GM19035 (cell line): Measurements from ENCODE around the gene GFOD2.

Experiments used
- ATAC-seq: cut with Tn5 transposase; IDR thresholded peaks from one replicate; pipeline ENCODE4 v1.9.1; 2021; ENCODE audit not compliant: unreplicated experiment

Gene GFOD2

GRCh38 chr16:67733734-67734470 lies 14.8 kb upstream of the GFOD2 start:
- ATAC-seq: no peak

GRCh38 chr16:67731753-67732095 lies 12.6 kb upstream of the GFOD2 start:
- ATAC-seq: no peak

- no peak for ATAC-seq
These were observed 12.1 kb upstream of the GFOD2 start for GRCh38 chr16:67731071-67731752.

GRCh38 chr16:67730326-67730725 lies 11.2 kb upstream of the GFOD2 start:
- ATAC-seq: no peak

- ATAC-seq: no peak
These were observed 10.6 kb upstream of the GFOD2 start for GRCh38 chr16:67729636-67730248.

GRCh38 chr16:67727521-67728485 lies 8.7 kb upstream of the GFOD2 start:
- ATAC-seq: no peak

- ATAC-seq: no peak
These were observed 7.3 kb upstream of the GFOD2 start for GRCh38 chr16:67726106-67727034.

- ATAC-seq: no peak
These were observed 4.8 kb upstream of the GFOD2 start for GRCh38 chr16:67723911-67724305.

GRCh38 chr16:67723151-67723910 lies 4.2 kb upstream of the GFOD2 start:
- ATAC-seq: no peak

- ATAC-seq: no peak
These were observed 1.1 kb upstream of the GFOD2 start for GRCh38 chr16:67720236-67720635.

- peak; percentile 26 for ATAC-seq
These were observed 645 bp upstream of the GFOD2 start for GRCh38 chr16:67719778-67720144.

GRCh38 chr16:67718668-67719047 lies 458 bp downstream of the GFOD2 start:
- peak; percentile 17 for ATAC-seq

GRCh38 chr16:67716097-67716496 lies 3.0 kb downstream of the GFOD2 start:
- ATAC-seq: no peak

- ATAC-seq: no peak
These were observed 4.6 kb downstream of the GFOD2 start for GRCh38 chr16:67714522-67714921.

GRCh38 chr16:67713647-67714273 lies 5.4 kb downstream of the GFOD2 start:
- no peak for ATAC-seq

GRCh38 chr16:67710607-67711006 lies 8.5 kb downstream of the GFOD2 start:
- no peak for ATAC-seq

- ATAC-seq: no peak
These were observed 10.1 kb downstream of the GFOD2 start for GRCh38 chr16:67709050-67709449.

- no peak for ATAC-seq
These were observed 10.7 kb downstream of the GFOD2 start for GRCh38 chr16:67708368-67708771.

GRCh38 chr16:67707790-67708189 lies 11.3 kb downstream of the GFOD2 start:
- no peak for ATAC-seq
